Heart right ventricle (tissue), 16 donors: ENCODE results near the gene EPHB6. TPM values are rescaled to one million over a fixed set of nuclear protein-coding genes. Genes with fewer than 3 reads are reported as not detected.

Experiments used
- ATAC-seq, 8 donors: fragments of 200-7000 bp; cut with Tn5 transposase; one replicate each; pipeline ENCODE4 v1.9.1; 2020; ENCODE audit warnings: mild to moderate bottlenecking in 8 of 8, moderate library complexity in 8 of 8, moderate number of reproducible peaks in 1 of 8
- DNase-seq, 2 donors: peaks; one replicate each; pipeline ENCODE4 v3.0.0-alpha.2; 2020
- H3K27ac ChIP-seq, 10 donors: fragments of 200-600 bp; sonication (generic) in 2 of 10; one replicate each; pipeline versions ENCODE4 v1.5.0 to v1.8.0; 2020 to 2022; ENCODE audit warnings: mild to moderate bottlenecking in 3 of 10
- H3K27me3 ChIP-seq, 7 donors: fragments of 200-600 bp; one replicate each; pipeline ENCODE4 v1.8.0; 2021 to 2022; ENCODE audit warnings: mild to moderate bottlenecking in 2 of 7
- H3K36me3 ChIP-seq, 9 donors: fragments of 200-600 bp; sonication (generic) in 1 of 9; one replicate each; pipeline versions ENCODE4 v1.5.0 to v1.8.0; 2020 to 2022; ENCODE audit warnings: mild to moderate bottlenecking in 2 of 9
- H3K4me1 ChIP-seq, 9 donors: fragments of 200-600 bp; sonication (generic) in 1 of 9; one replicate each; pipeline versions ENCODE4 v1.5.0 to v1.8.0; 2020 to 2022; ENCODE audit warnings: mild to moderate bottlenecking in 4 of 9
- H3K4me3 ChIP-seq, 10 donors: fragments of 200-600 bp; sonication (generic) in 2 of 10; one replicate each; pipeline versions ENCODE4 v1.5.0 to v1.8.0; 2020 to 2022; ENCODE audit warnings: mild to moderate bottlenecking in 7 of 10, moderate library complexity in 2 of 10
- H3K9me3 ChIP-seq, 11 donors: fragments of 200-600 bp in 10 of 11; sonication (generic) in 2 of 11; one replicate each; pipeline versions ENCODE4 v1.5.0 to v1.8.0; 2013 to 2022; ENCODE audit warnings: mild to moderate bottlenecking in 2 of 11, control low read depth in 1 of 11, moderate library complexity in 1 of 11
- WGBS, 2 donors: extraction: QIAGEN DNeasy Blood & Tissue Kit; methylation state at CpG; one replicate each; pipeline ENCODE4 v1.1.7; 2013; ENCODE audit warnings: inconsistent platforms in 1 of 2; 5-methylcytosine and 5-hydroxymethylcytosine counted together
- intact Hi-C, 10 donors: fragments of 100-400 bp; cut with DNase I; formaldehyde crosslinking; loops; one replicate each; pipeline versions ENCODE4 v1.11.1 to v1.14.2; 2022
- polyA plus RNA-seq, 2 donors: library from polyadenylated mRNA; stranded (reverse); fragments of 200-250 nt; gene quantifications; one replicate each; pipeline ENCODE4 v1.2.3, GENCODE V29; 2013
- total RNA-seq, 10 donors: library from RNA; stranded (reverse); fragmentation: NEBNext Ultra II Directional in 3 of 10; extraction: Animal tissue kit (Norgen Biotek cat#: 25700) in 3 of 10; gene quantifications; one replicate each; pipeline versions ENCODE4 v1.2.1 to v1.2.4, GENCODE V29; 2021 to 2023
- TF ChIP-seq, protein P1 (sequence below), 9 donors: fragments of 200-600 bp; sonication (generic) in 2 of 9; IDR thresholded peaks; one replicate each; pipeline versions ENCODE4 v1.5.0 to v1.8.0; 2021 to 2022; ENCODE audit warnings: antibody characterized with exemption in 9 of 9, mild to moderate bottlenecking in 5 of 9, moderate library complexity in 1 of 9
- donor health status: Arrhythmogenic right ventricular cardiomyopathy.
- donor health status: ischemic (EF 13 %, LVEDD 7.1; RV severe dilation, severe dysfunction).
- donor health status: healthy with polysubstance abuse.
- donor health status: DM: no; HTN: yes; CAD: no.
- donor health status: DM: no; HTN: no; CAD: no.
- donor health status: ischemic (EF 25% LVEDD 6.9; RV normal size, moderate dysfunction).
- donor health status: ischemic (EF 25% LVEDD 5.7; RV mildly dilated, moderate dysfunction).
- donor health status: healthy.
- donor health status: DM: yes; HTN: yes; CAD: no.
- donor health status: Ischemic cardiomyopathy.
- donor health status: ischemic (EF 35%, LVEDD 5.7; RV mildly dilated, moderate dysfunction).
- donor health status: nonischemic (EF 11% LVEDD 7.7; RV severe dilation, severe dysfunction).
- donor health status: DM: yes; HTN: yes; CAD: no.
- donor health status: PGD.
- donor health status: ischemic (EF 29% LVEDD 5.4; RV normal size, mild dysfunction).
- donor health status: nonischemic (EF 23%, LVEDD 6.1; RV moderate dilation, normal function).

The EPHB6 gene
- total and polyA plus RNA-seq, 12 donors, result 0.55 to 14.9 (median 2.6) TPM

DNA sequence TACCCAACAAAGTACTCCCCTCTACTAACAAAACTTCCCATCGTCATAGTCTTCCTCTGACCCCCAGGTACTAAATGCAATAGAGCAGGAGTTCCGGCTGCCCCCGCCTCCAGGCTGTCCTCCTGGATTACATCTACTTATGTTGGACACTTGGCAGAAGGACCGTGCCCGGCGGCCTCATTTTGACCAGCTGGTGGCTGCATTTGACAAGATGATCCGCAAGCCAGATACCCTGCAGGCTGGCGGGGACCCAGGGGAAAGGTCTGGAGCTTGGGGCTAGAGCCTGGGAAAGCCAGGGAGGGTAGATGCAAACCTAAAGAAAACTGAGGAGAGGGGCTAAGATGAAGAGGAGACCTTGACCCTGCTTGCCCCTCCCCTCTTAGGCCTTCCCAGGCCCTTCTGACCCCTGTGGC lies 15.3 kb downstream of the EPHB6 start:
- Histone ChIP-seq H3K4me3 (no peak overlapping the region), H3K27me3 (no peaks in the 10 kb centered on the region), H3K9me3 (no peaks in the 10 kb centered on the region), H3K36me3 (no peaks in the 10 kb centered on the region), H3K27ac (no peak overlapping the region), H3K4me1 (no peaks in the 10 kb centered on the region)
- DNase-seq, result no peak
- no peak for ATAC-seq
- intact Hi-C loops, result no loop called here
- WGBS, 2 donors, result 77 to 86% methylated on average over 8 of the region's 8 CpGs
- TF ChIP-seq, protein P1, sequence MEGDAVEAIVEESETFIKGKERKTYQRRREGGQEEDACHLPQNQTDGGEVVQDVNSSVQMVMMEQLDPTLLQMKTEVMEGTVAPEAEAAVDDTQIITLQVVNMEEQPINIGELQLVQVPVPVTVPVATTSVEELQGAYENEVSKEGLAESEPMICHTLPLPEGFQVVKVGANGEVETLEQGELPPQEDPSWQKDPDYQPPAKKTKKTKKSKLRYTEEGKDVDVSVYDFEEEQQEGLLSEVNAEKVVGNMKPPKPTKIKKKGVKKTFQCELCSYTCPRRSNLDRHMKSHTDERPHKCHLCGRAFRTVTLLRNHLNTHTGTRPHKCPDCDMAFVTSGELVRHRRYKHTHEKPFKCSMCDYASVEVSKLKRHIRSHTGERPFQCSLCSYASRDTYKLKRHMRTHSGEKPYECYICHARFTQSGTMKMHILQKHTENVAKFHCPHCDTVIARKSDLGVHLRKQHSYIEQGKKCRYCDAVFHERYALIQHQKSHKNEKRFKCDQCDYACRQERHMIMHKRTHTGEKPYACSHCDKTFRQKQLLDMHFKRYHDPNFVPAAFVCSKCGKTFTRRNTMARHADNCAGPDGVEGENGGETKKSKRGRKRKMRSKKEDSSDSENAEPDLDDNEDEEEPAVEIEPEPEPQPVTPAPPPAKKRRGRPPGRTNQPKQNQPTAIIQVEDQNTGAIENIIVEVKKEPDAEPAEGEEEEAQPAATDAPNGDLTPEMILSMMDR (IDR thresholded peaks at IDR 0.05), result no peak

DNA sequence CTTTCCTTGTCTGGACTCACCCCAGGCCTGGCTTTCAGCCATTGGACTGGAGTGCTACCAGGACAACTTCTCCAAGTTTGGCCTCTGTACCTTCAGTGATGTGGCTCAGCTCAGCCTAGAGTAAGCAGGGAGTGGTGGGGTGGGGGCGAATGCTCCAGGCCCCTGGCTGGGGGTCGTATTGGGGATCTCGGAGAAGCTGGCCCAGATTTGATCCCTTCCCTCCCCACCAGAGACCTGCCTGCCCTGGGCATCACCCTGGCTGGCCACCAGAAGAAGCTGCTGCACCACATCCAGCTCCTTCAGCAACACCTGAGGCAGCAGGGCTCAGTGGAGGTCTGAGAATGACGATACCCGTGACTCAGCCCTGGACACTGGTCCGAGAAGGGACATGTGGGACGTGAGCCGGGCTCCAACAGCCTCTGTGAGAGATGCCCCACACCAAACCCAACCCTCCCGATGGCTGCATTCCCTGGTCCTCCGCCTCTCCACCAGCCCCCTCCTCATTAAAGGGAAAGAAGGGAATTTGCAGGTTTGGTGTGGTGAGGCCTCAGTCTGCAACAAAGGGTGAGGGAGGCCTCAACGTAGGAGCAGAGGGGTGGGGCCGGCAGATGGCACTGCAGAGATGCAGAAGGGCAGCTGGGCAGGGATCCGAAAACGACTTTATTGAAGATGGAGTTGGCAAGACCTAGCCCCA lies 15.8 kb downstream of the EPHB6 start:
- TF ChIP-seq, protein P1 (IDR thresholded peaks at IDR 0.05), result no peak
- intact Hi-C loops, result no loop called here
- ATAC-seq (no peak), DNase-seq (no peak)
- Histone ChIP-seq H3K27me3 (no peaks in the 10 kb centered on the region), H3K4me3 (no peak overlapping the region), H3K27ac (no peak overlapping the region), H3K9me3 (no peaks in the 10 kb centered on the region), H3K36me3 (no peaks in the 10 kb centered on the region), H3K4me1 (no peaks in the 10 kb centered on the region)
- WGBS, 2 donors, result 85 to 89% methylated on average over 14 of the region's 14 CpGs

DNA sequence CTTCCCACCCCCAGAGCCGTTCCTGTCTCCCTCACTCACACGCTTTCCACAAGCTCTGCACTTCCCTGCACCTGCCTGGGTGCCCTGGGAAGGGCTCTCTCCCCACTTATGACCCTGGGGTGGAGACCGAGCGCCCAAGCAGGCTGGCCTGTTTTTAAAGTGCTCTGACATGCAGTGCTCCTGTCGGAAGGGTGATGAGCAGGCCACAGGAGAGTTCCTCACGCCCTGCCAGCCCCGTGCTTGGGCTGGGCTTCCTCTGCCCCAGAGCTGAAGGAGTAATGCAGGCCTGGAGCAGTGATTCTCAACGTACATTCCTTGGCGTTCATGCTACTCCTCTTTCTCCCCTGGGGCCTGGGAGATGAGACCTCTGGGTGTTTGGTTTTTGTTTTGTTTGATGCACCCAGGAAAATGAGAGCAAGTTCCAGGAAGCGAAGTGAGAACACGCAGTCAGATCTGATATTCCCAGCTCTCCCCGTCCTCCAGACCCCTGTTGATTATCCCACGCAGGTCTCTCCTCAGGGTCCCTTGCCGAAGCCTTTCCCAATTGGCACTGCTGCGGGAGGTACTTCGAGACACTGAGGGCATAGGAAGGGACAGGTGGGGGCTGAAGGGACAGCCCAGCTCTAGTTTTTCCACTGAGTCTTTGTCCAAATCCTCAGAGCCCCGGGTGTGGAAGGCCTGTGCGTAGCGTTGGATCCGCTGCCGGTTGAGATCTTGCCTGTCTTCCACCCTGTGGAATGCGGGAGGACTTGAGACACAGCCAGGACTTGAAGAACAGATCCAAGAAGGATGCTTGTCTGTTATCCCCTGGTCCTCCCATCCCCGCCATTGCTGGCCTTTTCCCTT lies 16.6 kb downstream of the EPHB6 start:
- H3K36me3 ChIP-seq, result no peaks in the 10 kb centered on the region
- no peak overlapping the region for H3K4me3 ChIP-seq
- no peaks in the 10 kb centered on the region for H3K9me3 ChIP-seq
- TF ChIP-seq, protein P1 (IDR thresholded peaks at IDR 0.05), result no peak
- DNase-seq, result no peak
- WGBS, 2 donors, result 84 to 85% methylated on average over 23 of the region's 23 CpGs
- H3K27ac ChIP-seq, result no peak overlapping the region
- ATAC-seq, result no peak
- peaks cover 0 to 7% (median 0%) of the 10 kb centered on the region in 7 donors for H3K27me3 ChIP-seq
- intact Hi-C loops, result no loop called here
- H3K4me1 ChIP-seq, result no peaks in the 10 kb centered on the region

DNA sequence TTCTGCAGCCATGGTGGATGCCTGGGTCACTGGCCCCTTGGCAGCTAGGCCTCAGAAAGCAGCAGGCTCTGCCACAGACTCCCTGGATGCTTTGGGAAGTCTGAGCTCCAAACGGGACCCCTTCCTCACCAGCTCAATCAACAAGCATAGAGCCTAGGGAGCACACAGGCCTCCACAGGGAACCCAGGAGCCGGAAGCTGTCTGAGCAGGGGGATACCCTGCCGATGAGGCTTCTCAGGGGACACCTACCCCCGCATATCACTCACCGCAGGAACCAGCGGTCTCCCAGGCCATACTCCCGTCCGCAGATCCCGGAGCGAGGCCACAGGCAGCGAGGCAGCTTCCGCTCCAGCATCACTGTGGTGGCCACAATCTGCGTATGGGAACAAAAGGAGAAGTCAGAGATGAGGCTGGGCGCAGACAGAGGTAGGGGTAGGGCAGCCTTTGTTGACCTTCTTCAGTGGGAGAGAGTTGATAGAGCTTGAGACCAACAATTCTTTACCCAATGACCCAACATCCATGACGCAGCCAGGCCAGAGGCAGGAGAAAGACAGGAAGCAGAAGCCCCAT lies 17.3 kb downstream of the EPHB6 start:
- DNase-seq (no peak), ATAC-seq (no peak)
- Histone ChIP-seq H3K36me3 (no peaks in the 10 kb centered on the region), H3K4me1 (no peaks in the 10 kb centered on the region), H3K27ac (no peak overlapping the region), H3K9me3 (no peaks in the 10 kb centered on the region), H3K4me3 (no peak overlapping the region), H3K27me3 (peaks cover 0 to 11% (median 6%) of the 10 kb centered on the region in 7 donors)
- TF ChIP-seq, protein P1 (IDR thresholded peaks at IDR 0.05), result no peak
- intact Hi-C loops, result no loop called here
- WGBS, 2 donors, result 78 to 87% methylated on average over 15 of the region's 15 CpGs
